Testis (tissue), 2 donors: Measurements from ENCODE around the gene NXT1.

Source experiments
- POLR2A ChIP-seq: fragments of 450-650 bp; IDR thresholded peaks from one replicate; pipeline ENCODE4 v1.6.1; 2017; ENCODE audit warnings: antibody characterized with exemption, mild to moderate bottlenecking, moderate library complexity
- TF ChIP-seq, protein P1 (sequence below), 3 experiments: fragments of 450-650 bp in 2 of 3; fragments of 200-600 bp in 1 of 3; sonication (generic) in 1 of 3; IDR thresholded peaks; one replicate each; pipeline ENCODE4 v1.5.1; 2016 to 2019; ENCODE audit warnings: antibody characterized with exemption in 3 of 3, mild to moderate bottlenecking in 2 of 3, moderate library complexity in 1 of 3

DNA sequence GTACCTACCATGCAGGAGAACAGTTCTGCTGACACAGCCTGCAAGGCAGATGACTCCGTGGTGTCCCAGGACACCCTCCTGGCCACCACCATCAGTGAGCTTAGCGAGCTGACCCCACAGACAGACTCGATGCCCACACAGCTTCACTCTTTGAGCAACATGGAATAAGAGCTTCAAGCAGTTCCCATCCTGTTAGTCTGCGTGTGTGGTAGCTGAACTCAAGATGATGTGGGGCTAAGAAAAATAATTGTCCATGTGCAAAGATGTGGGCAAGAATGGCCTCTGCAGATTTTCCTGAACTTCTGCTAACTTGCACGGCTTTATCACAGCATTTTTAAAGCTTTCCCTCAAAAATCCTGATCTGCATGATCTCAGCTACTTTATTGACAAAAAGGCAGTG, 19.7 kb downstream of the NXT1 start:
- no peak for TF ChIP-seq POLR2A
- TF ChIP-seq, protein P1, sequence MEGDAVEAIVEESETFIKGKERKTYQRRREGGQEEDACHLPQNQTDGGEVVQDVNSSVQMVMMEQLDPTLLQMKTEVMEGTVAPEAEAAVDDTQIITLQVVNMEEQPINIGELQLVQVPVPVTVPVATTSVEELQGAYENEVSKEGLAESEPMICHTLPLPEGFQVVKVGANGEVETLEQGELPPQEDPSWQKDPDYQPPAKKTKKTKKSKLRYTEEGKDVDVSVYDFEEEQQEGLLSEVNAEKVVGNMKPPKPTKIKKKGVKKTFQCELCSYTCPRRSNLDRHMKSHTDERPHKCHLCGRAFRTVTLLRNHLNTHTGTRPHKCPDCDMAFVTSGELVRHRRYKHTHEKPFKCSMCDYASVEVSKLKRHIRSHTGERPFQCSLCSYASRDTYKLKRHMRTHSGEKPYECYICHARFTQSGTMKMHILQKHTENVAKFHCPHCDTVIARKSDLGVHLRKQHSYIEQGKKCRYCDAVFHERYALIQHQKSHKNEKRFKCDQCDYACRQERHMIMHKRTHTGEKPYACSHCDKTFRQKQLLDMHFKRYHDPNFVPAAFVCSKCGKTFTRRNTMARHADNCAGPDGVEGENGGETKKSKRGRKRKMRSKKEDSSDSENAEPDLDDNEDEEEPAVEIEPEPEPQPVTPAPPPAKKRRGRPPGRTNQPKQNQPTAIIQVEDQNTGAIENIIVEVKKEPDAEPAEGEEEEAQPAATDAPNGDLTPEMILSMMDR (IDR thresholded peaks at IDR 0.05) = no peak
